Neural progenitor cell (in vitro differentiated cells): ENCODE results near the gene TRPM2.

Source experiments
- CTCF ChIP-seq: fragments of 200-600 bp; sonication (generic); IDR thresholded peaks from 2 replicates; pipeline ENCODE4 v1.5.1; 2017; ENCODE audit warnings: antibody characterized with exemption, mild to moderate bottlenecking
- EZH2 ChIP-seq: fragments of 200-600 bp; sonication (generic); IDR thresholded peaks from 2 replicates; pipeline ENCODE4 v1.6.1; 2017; ENCODE audit warnings: antibody characterized with exemption, mild to moderate bottlenecking, moderate library complexity

GRCh38 chr21:44324106-44324853 is 29.1 kb upstream of the TRPM2 start:
- TF ChIP-seq CTCF = no peak
- no peak for TF ChIP-seq EZH2
